Measurements from ENCODE around the gene DAND5.
A peak's percentile ranks its signal among the peaks of the same experiment; 100 is the strongest.

The DAND5 gene

DNA sequence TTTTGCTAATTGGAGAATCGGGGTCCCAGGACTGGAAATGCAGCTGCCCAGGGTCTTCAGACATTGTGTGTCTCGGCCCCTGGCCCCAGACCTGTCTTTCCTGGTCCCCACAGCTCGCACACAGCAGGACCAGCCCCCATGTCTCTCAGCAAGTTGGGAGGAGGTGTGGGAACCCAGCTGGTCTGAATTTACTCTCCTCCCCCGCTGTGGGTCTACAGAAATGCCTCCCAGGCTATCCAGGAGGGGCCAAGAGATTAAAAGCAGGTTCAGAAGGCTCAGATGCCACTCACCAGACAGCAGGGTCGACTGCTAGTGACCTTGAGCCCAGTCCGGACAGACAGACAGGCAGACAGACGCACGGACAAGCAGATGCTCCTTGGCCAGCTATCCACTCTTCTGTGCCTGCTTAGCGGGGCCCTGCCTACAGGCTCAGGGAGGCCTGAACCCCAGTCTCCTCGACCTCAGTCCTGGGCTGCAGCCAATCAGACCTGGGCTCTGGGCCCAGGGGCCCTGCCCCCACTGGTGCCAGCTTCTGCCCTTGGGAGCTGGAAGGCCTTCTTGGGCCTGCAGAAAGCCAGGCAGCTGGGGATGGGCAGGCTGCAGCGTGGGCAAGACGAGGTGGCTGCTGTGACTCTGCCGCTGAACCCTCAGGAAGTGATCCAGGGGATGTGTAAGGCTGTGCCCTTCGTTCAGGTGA lies at the start of gene DAND5:
Gene DAND5, plus strand, starts transcription at position 285 of the 697 bp plus-strand sequence. Its CDS starts 85 bp downstream, at position 370.
- no peak for DNase-seq (ENCODE audit: low read depth in 2 of 2)

GRCh38 chr19:12921047-12921446 lies 48.3 kb upstream of the DAND5 start:
- DNase-seq (ENCODE audit: low read depth in 2 of 2), result no peak

DNA sequence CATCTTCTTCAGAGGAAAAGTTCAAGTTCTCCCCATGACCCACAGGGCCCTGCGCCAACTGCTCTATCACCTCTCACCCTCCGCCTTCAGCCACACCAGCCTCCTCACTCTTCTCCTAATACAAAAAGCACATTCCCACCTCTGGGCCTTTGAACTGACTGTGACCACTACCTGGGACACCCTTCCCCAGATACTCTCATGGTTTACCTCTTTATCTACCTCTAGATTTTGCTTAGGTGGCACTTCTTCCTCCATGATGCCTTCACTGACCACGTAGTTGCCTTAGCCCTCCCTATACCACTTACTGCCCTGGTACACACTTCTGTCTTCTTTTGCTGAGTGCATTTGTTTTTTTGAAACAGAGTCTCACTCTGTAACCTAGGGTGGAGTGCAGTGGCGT lies 46.4 kb upstream of the DAND5 start:
- DNase-seq (ENCODE audit: low read depth in 2 of 2), result no peak

DNA sequence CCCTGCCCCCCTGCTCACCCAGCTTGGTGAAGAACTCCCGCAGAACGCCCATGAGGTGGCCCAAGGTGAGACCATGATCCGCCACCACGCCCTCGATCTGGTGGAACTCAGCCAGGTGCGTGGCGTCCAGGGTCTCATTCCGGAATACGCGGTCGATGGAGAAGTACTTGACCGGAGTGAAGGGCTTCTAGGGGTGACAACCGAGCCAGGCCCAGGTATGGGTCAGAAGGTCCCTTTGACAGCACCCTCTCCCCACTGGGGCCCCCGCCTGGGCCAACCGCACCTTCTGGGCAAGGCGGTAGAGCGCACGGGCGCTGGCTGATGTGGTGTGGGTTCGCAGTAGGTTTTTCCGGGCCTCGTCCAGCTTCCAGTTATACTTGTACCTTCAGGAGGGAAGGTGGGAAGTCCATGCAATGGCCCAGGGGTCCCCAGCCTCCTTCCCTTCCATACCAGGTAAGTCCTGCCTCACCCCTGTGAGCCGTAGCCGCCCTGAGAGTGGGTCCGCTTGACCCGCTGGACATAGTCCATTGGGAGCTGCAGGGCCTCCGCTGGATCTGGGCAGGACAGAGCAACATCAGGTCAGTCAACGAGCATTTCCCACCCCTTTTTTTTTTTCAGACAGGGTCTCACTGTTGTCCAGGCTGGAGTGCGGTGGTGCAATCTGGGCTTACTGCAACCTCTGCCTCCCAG lies 44.6 kb upstream of the DAND5 start:
- no peak for DNase-seq (ENCODE audit: low read depth in 2 of 2)

- DNase-seq (ENCODE audit: low read depth in 2 of 2), result no peak
These were observed 39.3 kb upstream of the DAND5 start for GRCh38 chr19:12930002-12930645.

- no peak for DNase-seq (ENCODE audit: low read depth in 2 of 2)
These were observed 36.7 kb upstream of the DAND5 start for GRCh38 chr19:12932392-12933286.

DNA sequence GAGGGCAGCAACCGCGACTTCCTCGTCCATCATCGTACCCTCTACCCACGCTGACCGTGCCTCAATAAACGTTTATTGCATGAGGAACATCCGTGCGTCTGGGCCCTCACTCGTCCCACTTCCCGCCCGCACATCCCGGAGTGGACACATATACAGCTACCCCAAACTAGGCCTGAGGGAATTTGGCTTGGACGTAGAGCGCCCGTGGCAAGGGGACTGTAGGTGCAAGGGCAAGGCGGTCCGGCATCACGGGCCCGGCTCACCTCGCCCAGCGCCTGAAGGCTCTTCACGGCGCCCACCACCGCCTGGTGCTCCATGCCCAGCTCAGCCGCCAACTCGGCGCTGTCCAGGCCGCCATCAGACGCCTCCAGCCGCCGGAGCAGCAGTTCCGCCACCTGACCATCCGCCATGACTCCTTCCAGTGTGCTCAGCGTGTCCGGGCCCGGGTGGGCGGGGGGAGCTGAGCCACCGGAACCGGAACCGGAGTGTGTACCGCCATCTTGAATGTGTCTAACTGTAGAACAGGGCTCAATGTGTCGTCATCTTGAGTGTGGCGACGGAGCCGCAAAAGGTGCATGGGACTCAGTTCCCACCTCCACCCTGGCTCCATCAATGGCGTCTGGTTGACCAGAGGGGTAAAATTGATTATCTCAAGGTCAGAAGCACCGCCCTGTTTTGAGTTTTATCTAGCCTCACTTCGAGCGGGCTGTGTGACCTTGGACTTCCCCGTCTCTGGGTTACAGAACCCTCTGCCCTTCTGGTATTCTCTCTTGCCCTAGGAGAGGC lies 35.9 kb upstream of the DAND5 start, which contains the start of gene FARSA:
Gene FARSA, minus strand, starts transcription at position 425 of the 786 bp plus-strand sequence. Its CDS starts 15 bp downstream, at position 410.
- peak; percentile 82 for DNase-seq (ENCODE audit: low read depth in 2 of 2)

DNA sequence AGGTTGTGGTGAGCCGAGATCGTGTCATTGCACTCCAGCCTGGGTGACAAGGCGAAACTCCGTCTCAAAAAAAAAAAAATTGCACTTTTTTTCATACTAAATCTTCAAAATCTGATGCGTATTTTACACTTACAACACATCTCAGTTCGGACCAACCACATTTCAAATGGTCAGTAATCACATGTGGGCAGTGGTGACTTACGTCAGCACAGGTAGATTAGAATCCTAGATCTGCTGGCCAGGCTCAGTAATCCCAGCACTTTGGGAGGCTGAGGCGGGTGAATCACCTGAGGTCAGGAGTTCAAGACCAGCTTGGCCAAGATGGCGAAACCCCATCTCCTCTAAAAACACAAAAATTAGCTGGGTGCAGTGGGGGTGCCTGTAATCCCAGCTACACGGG lies 34.3 kb upstream of the DAND5 start:
- no peak for DNase-seq (ENCODE audit: low read depth in 2 of 2)

DNA sequence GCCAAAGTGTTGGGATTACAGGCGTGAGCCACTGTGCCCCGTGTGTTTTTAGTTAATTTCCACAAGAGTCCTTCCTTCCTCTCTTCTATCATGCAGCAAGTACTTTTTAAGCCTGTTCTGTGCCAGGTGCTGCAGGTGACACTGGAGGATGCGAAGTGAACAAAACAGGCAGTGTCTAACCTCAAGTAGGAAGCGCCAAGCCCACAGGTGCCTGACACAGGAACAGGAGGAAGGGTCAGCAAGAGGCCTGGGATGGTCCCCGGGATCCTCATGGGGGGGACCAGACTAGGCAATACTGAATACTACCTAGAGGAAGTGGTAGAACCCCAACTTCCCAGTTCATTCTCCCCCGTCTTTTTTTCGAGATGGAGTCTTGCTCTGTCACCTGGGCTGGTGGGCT lies 32.8 kb upstream of the DAND5 start:
- no peak for DNase-seq (ENCODE audit: low read depth in 2 of 2)

DNA sequence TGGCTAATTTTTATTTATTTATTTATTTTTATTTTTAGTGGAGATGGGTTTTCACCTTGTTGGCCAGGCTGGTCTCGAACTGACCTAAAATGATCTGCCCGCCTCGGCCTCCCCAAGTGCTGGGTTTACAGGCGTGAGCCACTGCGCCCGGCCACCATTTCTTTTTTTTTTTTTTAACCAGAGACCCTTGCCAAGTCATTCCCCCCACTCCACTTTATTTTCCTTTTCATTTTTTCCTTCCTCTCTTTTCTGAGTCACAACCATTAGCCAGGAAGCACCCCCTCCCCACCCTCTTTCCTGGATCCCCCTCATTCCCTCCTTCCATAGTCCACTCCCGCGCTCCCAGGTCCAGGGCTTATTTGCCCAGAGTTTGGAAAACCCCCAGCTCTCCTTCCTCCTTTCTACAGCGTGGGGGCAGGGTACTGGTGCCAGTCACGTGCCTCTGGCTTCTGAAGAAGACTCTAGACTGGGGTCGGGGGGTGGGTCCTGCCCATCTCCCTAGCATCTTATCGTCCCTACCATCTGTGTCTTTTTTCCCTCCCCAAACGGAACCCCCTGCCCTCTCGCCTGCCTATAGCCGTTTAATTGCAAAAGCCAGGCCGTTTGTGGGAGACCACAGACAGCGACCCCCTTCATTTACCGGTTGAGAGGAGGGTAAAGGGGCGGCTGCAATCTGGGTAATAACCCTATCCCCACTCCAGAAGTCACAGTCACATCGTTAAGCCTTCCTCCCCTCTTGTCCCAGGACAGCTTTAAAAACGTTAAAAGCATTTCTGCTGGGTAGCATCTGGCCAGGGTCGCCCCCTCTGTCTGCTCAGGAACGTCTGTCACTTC lies 32.1 kb upstream of the DAND5 start:
- no peak for DNase-seq (ENCODE audit: low read depth in 2 of 2)

DNA sequence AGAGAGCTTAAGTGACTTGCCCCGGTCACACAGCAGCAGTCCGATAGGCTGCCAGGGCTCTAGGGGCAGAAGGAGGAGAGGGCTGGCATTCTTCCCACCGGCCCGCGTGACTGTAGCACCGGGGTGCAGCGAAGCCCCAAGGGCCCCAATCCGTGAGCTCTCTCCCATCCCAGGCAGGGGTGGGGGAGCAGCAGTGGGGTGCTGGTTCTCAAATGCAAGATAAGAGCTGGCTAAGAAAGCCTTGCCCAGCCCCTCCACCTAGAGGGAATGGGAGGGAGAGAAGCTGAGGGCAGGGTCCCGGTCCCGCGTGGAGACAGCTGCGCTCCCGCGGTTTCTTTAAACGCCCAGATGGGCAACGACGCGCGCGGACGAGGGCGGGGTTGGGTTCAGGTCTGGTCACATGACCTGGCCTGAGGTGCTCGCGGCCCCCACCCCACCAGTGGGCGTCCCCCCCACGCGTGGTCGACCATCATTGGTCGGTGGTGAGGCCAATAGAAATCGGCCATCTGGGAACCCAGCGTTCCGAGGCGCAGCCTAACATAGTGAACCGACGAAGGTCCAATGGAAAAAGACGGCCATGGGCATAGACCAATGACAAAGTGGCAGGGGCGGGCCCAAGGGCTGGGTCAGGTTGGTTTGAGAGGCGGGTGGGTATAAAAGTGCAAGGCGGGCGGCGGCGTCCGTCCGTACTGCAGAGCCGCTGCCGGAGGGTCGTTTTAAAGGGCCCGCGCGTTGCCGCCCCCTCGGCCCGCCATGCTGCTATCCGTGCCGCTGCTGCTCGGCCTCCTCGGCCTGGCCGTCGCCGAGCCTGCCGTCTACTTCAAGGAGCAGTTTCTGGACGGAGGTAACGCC lies 31.2 kb upstream of the DAND5 start, which contains the start of gene CALR:
Gene CALR, plus strand, starts transcription at position 683 of the 852 bp plus-strand sequence. Its CDS starts 71 bp downstream, at position 754.
- DNase-seq (ENCODE audit: low read depth in 2 of 2), result peak; percentile 98

DNA sequence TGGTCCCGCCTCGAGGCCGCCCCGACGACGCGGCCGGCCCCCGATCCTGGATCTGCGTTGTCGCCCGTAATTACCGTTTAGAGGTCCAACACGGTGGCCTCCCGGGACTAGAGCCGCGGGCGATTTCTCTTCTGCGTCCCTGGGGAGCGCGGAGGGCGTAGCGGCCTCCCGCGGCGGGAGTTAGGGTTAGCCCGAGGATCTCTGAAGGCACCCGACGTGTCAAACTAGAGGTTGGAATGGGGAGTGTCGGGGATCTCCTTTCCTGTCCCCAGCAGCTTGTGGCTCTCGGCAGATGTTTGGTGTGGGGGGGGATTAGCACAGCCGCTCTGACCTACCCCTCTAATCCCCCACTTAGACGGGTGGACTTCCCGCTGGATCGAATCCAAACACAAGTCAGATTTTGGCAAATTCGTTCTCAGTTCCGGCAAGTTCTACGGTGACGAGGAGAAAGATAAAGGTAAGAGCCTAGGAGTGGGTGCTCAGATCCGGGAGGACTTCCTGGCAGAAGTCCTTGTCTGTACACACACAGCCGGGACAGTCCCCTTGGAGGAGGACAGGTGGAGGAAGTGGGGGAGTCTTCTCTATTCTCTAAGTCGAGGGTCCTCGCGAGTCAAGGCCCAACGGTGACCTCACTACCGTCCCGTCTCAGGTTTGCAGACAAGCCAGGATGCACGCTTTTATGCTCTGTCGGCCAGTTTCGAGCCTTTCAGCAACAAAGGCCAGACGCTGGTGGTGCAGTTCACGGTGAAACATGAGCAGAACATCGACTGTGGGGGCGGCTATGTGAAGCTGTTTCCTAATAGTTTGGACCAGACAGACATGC lies 30.4 kb upstream of the DAND5 start:
- peak in 1 of 2 donors; percentile 34 for DNase-seq (ENCODE audit: low read depth in 2 of 2)

DNA sequence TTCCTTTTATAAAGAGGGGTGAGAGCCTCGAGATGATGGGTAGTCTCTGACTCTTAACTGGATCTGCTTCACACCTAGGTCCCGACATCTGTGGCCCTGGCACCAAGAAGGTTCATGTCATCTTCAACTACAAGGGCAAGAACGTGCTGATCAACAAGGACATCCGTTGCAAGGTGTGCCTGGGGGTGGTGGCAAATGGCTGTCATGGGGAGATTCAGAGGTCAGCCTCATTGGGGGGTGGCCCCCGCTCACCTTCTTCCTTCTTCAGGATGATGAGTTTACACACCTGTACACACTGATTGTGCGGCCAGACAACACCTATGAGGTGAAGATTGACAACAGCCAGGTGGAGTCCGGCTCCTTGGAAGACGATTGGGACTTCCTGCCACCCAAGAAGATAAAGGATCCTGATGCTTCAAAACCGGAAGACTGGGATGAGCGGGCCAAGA lies 29.4 kb upstream of the DAND5 start:
- no peak for DNase-seq (ENCODE audit: low read depth in 2 of 2)

GRCh38 chr19:12940897-12941296 lies 28.5 kb upstream of the DAND5 start:
- DNase-seq (ENCODE audit: low read depth in 2 of 2), result no peak

- no peak for DNase-seq (ENCODE audit: low read depth in 2 of 2)
These were observed 25.8 kb upstream of the DAND5 start for GRCh38 chr19:12943437-12944044.

GRCh38 chr19:12944104-12944674 lies 25.2 kb upstream of the DAND5 start:
- no peak for DNase-seq (ENCODE audit: low read depth in 2 of 2)

GRCh38 chr19:12945479-12946091 lies 23.8 kb upstream of the DAND5 start, which contains the start of gene RAD23A:
Gene RAD23A, plus strand, starts transcription at chr19:12945862. Its CDS starts 87 bp downstream, at chr19:12945949.
- peak; percentile 98 to 99 for DNase-seq (ENCODE audit: low read depth in 2 of 2)

All from stimulated activated CD4-positive, alpha-beta T cell treated with anti-CD3 and anti-CD28 coated beads, Interleukin-1b, Interleukin-23, amount 100 ng/mL, for 4 hours (primary cell).